Heart right ventricle (tissue), 16 donors: ENCODE results near the gene CDH2. TPM values are rescaled to one million over a fixed set of nuclear protein-coding genes. Genes with fewer than 3 reads are reported as not detected.

Source experiments
- ATAC-seq, 8 donors: fragments of 200-7000 bp; cut with Tn5 transposase; one replicate each; pipeline ENCODE4 v1.9.1; 2020; ENCODE audit warnings: mild to moderate bottlenecking in 8 of 8, moderate library complexity in 8 of 8, moderate number of reproducible peaks in 1 of 8
- DNase-seq, 2 donors: peaks; one replicate each; pipeline ENCODE4 v3.0.0-alpha.2; 2020
- H3K27ac ChIP-seq, 10 donors: fragments of 200-600 bp; sonication (generic) in 2 of 10; one replicate each; pipeline versions ENCODE4 v1.5.0 to v1.8.0; 2020 to 2022; ENCODE audit warnings: mild to moderate bottlenecking in 3 of 10
- H3K27me3 ChIP-seq, 7 donors: fragments of 200-600 bp; one replicate each; pipeline ENCODE4 v1.8.0; 2021 to 2022; ENCODE audit warnings: mild to moderate bottlenecking in 2 of 7
- H3K36me3 ChIP-seq, 9 donors: fragments of 200-600 bp; sonication (generic) in 1 of 9; one replicate each; pipeline versions ENCODE4 v1.5.0 to v1.8.0; 2020 to 2022; ENCODE audit warnings: mild to moderate bottlenecking in 2 of 9
- H3K4me1 ChIP-seq, 9 donors: fragments of 200-600 bp; sonication (generic) in 1 of 9; one replicate each; pipeline versions ENCODE4 v1.5.0 to v1.8.0; 2020 to 2022; ENCODE audit warnings: mild to moderate bottlenecking in 4 of 9
- H3K4me3 ChIP-seq, 10 donors: fragments of 200-600 bp; sonication (generic) in 2 of 10; one replicate each; pipeline versions ENCODE4 v1.5.0 to v1.8.0; 2020 to 2022; ENCODE audit warnings: mild to moderate bottlenecking in 7 of 10, moderate library complexity in 2 of 10
- H3K9me3 ChIP-seq, 11 donors: fragments of 200-600 bp in 10 of 11; sonication (generic) in 2 of 11; one replicate each; pipeline versions ENCODE4 v1.5.0 to v1.8.0; 2013 to 2022; ENCODE audit warnings: mild to moderate bottlenecking in 2 of 11, control low read depth in 1 of 11, moderate library complexity in 1 of 11
- CTCF ChIP-seq, 9 donors: fragments of 200-600 bp; sonication (generic) in 2 of 9; IDR thresholded peaks; one replicate each; pipeline versions ENCODE4 v1.5.0 to v1.8.0; 2021 to 2022; ENCODE audit warnings: antibody characterized with exemption in 9 of 9, mild to moderate bottlenecking in 5 of 9, moderate library complexity in 1 of 9
- WGBS, 2 donors: extraction: QIAGEN DNeasy Blood & Tissue Kit; methylation state at CpG; one replicate each; pipeline ENCODE4 v1.1.7; 2013; ENCODE audit warnings: inconsistent platforms in 1 of 2; 5-methylcytosine and 5-hydroxymethylcytosine counted together
- intact Hi-C, 10 donors: fragments of 100-400 bp; cut with DNase I; formaldehyde crosslinking; loops; one replicate each; pipeline versions ENCODE4 v1.11.1 to v1.14.2; 2022
- polyA plus RNA-seq, 2 donors: library from polyadenylated mRNA; stranded (reverse); fragments of 200-250 nt; gene quantifications; one replicate each; pipeline ENCODE4 v1.2.3, GENCODE V29; 2013
- total RNA-seq, 10 donors: library from RNA; stranded (reverse); fragmentation: NEBNext Ultra II Directional in 3 of 10; extraction: Animal tissue kit (Norgen Biotek cat#: 25700) in 3 of 10; gene quantifications; one replicate each; pipeline versions ENCODE4 v1.2.1 to v1.2.4, GENCODE V29; 2021 to 2023
- donor health status: Arrhythmogenic right ventricular cardiomyopathy.
- donor health status: ischemic (EF 13 %, LVEDD 7.1; RV severe dilation, severe dysfunction).
- donor health status: healthy with polysubstance abuse.
- donor health status: DM: no; HTN: yes; CAD: no.
- donor health status: DM: no; HTN: no; CAD: no.
- donor health status: ischemic (EF 25% LVEDD 6.9; RV normal size, moderate dysfunction).
- donor health status: ischemic (EF 25% LVEDD 5.7; RV mildly dilated, moderate dysfunction).
- donor health status: healthy.
- donor health status: DM: yes; HTN: yes; CAD: no.
- donor health status: Ischemic cardiomyopathy.
- donor health status: ischemic (EF 35%, LVEDD 5.7; RV mildly dilated, moderate dysfunction).
- donor health status: nonischemic (EF 11% LVEDD 7.7; RV severe dilation, severe dysfunction).
- donor health status: DM: yes; HTN: yes; CAD: no.
- donor health status: PGD.
- donor health status: ischemic (EF 29% LVEDD 5.4; RV normal size, mild dysfunction).
- donor health status: nonischemic (EF 23%, LVEDD 6.1; RV moderate dilation, normal function).

CDH2 gene
- total and polyA plus RNA-seq, 12 donors: 50.3 to 575 (median 448) TPM

GRCh38 chr18:28127763-28128658, 48.9 kb downstream of the CDH2 start:
- H3K36me3 ChIP-seq: no peaks in the 10 kb centered on the region
- peak in 6 of 8 donors; percentile 27 to 41 (median 33) for ATAC-seq
- no peak for TF ChIP-seq CTCF (IDR thresholded peaks at IDR 0.05)
- no peak overlapping the region for H3K4me3 ChIP-seq
- no peak for DNase-seq
- intact Hi-C loops: loop anchor here in 1 of 10 donors (5.0 kb wide), 1 partner anchor 44 kb away; no protein-coding TSS in a partner anchor
- H3K4me1 ChIP-seq: peaks cover 2 to 86% (median 45%) of the 10 kb centered on the region in 9 donors
- H3K9me3 ChIP-seq: no peaks in the 10 kb centered on the region
- H3K27me3 ChIP-seq: no peaks in the 10 kb centered on the region
- WGBS, 2 donors: 43 to 57% methylated on average over 5 of the region's 5 CpGs
- peak overlapping the region; percentile 8 to 92 (median 78) for H3K27ac ChIP-seq

- Histone ChIP-seq H3K4me3 (peak overlapping the region in 1 of 10 donors; percentile 28), H3K4me1 (peaks cover 2 to 80% (median 38%) of the 10 kb centered on the region in 9 donors), H3K27ac (peak overlapping the region; percentile 8 to 92 (median 82)), H3K9me3 (no peaks in the 10 kb centered on the region), H3K36me3 (no peaks in the 10 kb centered on the region), H3K27me3 (no peaks in the 10 kb centered on the region)
- DNase-seq (peak in 1 of 2 donors; percentile 36), ATAC-seq (peak; percentile 36 to 89 (median 76))
- intact Hi-C loops: loop anchor here in 1 of 10 donors (5.0 kb wide), 1 partner anchor 45 kb away; no protein-coding TSS in a partner anchor
- 42 to 59% methylated on average over 6 of the region's 6 CpGs for WGBS, 2 donors
- no peak for TF ChIP-seq CTCF (IDR thresholded peaks at IDR 0.05)
Measured at GRCh38 chr18:28127228-28127627, 49.7 kb downstream of the CDH2 start.

- ATAC-seq: peak in 5 of 8 donors; percentile 20 to 57 (median 30)
- DNase-seq: no peak
Measured at GRCh38 chr18:28126768-28127167, 50.2 kb downstream of the CDH2 start.

More at GRCh38 chr18:28126768-28127167, 50.2 kb downstream of the CDH2 start:
- Histone ChIP-seq H3K27me3 (no peaks in the 10 kb centered on the region), H3K36me3 (no peaks in the 10 kb centered on the region), H3K4me3 (peak overlapping the region in 1 of 10 donors; percentile 28), H3K27ac (peak overlapping the region; percentile 8 to 92 (median 82)), H3K9me3 (no peaks in the 10 kb centered on the region), H3K4me1 (peaks cover 2 to 81% (median 34%) of the 10 kb centered on the region in 9 donors)
- 52 to 60% methylated on average over 5 of the region's 5 CpGs for WGBS, 2 donors
- intact Hi-C loops: loop anchor here in 1 of 10 donors (5.0 kb wide), 1 partner anchor 46 kb away; no protein-coding TSS in a partner anchor
- TF ChIP-seq CTCF (IDR thresholded peaks at IDR 0.05): no peak
